ENCODE data around the gene NCCRP1.
A peak's percentile ranks its signal among the peaks of the same experiment; 100 is the strongest.

The NCCRP1 gene

DNA sequence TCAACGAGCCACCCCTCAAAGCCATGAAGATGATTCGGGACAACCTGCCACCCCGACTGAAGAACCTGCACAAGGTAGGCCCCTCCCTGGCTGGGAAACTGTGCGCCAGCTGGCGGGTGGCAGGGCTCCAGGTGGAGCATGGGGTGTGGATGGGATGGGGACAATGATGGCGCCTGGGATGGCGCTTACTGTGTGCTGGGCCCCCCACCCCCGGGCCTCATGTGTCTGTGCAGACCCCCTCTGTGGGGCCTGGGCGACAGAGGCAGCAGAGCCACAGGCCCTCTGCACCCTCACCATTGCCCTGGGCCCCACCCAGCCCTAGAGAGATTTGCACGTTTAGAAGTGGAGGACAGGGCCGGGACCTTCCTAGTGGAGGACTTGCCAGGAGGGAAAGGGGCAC lies 19.0 kb upstream of the NCCRP1 start:
- no peak overlapping the region for H2BK15ac ChIP-seq (ENCODE audit: low read length)
- no peak for DNase-seq (ENCODE audit: low spot score)

GRCh38 chr19:39178296-39179006 lies 18.3 kb upstream of the NCCRP1 start:
- Histone ChIP-seq H3K27me3 (ENCODE audit: control insufficient read depth in 3 of 3, insufficient read depth in 3 of 3, low read depth in 1 of 3, low read length in 3 of 3) (no peaks in the 10 kb centered on the region), H3K4me1 (ENCODE audit: control insufficient read depth in 2 of 2, insufficient read depth in 1 of 2, low read depth in 1 of 2, low read length in 2 of 2) (no peaks in the 10 kb centered on the region), H3K4me3 (ENCODE audit: low read length in 2 of 2) (peak overlapping the region in 1 of 2 donors; percentile 47), H3K9ac (ENCODE audit: low read depth, low read length, poor library complexity) (no peak overlapping the region), H3K23ac (ENCODE audit: low read depth, low read length, poor library complexity) (peak overlapping the region; percentile 55), H2BK15ac (ENCODE audit: low read length) (no peak overlapping the region), H3K9me3 (replicated peaks in 1 of 2; ENCODE audit: control insufficient read depth in 2 of 2, insufficient read depth in 1 of 2, low read depth in 1 of 2, low read length in 2 of 2) (no peaks in the 10 kb centered on the region), H2AK5ac (ENCODE audit: low read depth, low read length) (no peak overlapping the region), H3K4me2 (ENCODE audit: insufficient read depth, low read length, poor library complexity, severe bottlenecking) (no peak overlapping the region), H3K18ac (ENCODE audit: low read length) (no peak overlapping the region), H4K91ac (ENCODE audit: low read depth, low read length, poor library complexity) (no peak overlapping the region), H3K14ac (ENCODE audit: low read length) (no peak overlapping the region), H2AFZ (ENCODE audit: low read length) (no peak overlapping the region), H4K8ac (ENCODE audit: low read depth, low read length) (no peak overlapping the region), H3K36me3 (replicated peaks in 1 of 2; ENCODE audit: control insufficient read depth in 2 of 2, insufficient read depth in 2 of 2, low read length in 2 of 2) (peaks cover 32 to 59% of the 10 kb centered on the region in 2 donors), H3K79me1 (ENCODE audit: low read depth, low read length) (peaks cover 6% of the 10 kb centered on the region), H2BK5ac (ENCODE audit: low read length) (no peak overlapping the region), H2BK12ac (ENCODE audit: low read length) (no peak overlapping the region), H3K4ac (ENCODE audit: low read length) (no peak overlapping the region), H2BK120ac (ENCODE audit: low read depth, low read length) (no peak overlapping the region), H3K27ac (replicated peaks; ENCODE audit: low read length) (no peak overlapping the region)
- no CpG with 5 or more reads among the region's 30 CpGs for WGBS, 2 donors (ENCODE audit: extremely low coverage in 2 of 2, insufficient read length in 2 of 2, insufficient replicate concordance in 1 of 2)
- DNase-seq (ENCODE audit: low spot score) = no peak

More for the DNA sequence above, 19.0 kb upstream of the NCCRP1 start:
- Histone ChIP-seq H3K14ac (ENCODE audit: low read length) (no peak overlapping the region), H2BK5ac (ENCODE audit: low read length) (no peak overlapping the region), H3K27me3 (ENCODE audit: control insufficient read depth in 3 of 3, insufficient read depth in 3 of 3, low read depth in 1 of 3, low read length in 3 of 3) (no peaks in the 10 kb centered on the region), H3K23ac (ENCODE audit: low read depth, low read length, poor library complexity) (no peak overlapping the region), H2AFZ (ENCODE audit: low read length) (no peak overlapping the region), H2AK5ac (ENCODE audit: low read depth, low read length) (no peak overlapping the region), H4K8ac (ENCODE audit: low read depth, low read length) (no peak overlapping the region), H3K9ac (ENCODE audit: low read depth, low read length, poor library complexity) (no peak overlapping the region), H3K4ac (ENCODE audit: low read length) (no peak overlapping the region), H3K79me1 (ENCODE audit: low read depth, low read length) (peaks cover 6% of the 10 kb centered on the region), H4K91ac (ENCODE audit: low read depth, low read length, poor library complexity) (no peak overlapping the region), H3K36me3 (replicated peaks in 1 of 2; ENCODE audit: control insufficient read depth in 2 of 2, insufficient read depth in 2 of 2, low read length in 2 of 2) (peaks cover 34 to 60% of the 10 kb centered on the region in 2 donors), H2BK120ac (ENCODE audit: low read depth, low read length) (no peak overlapping the region), H3K4me2 (ENCODE audit: insufficient read depth, low read length, poor library complexity, severe bottlenecking) (no peak overlapping the region), H3K4me3 (ENCODE audit: low read length in 2 of 2) (no peak overlapping the region), H3K18ac (ENCODE audit: low read length) (no peak overlapping the region), H2BK12ac (ENCODE audit: low read length) (no peak overlapping the region), H3K27ac (replicated peaks; ENCODE audit: low read length) (no peak overlapping the region), H3K9me3 (replicated peaks in 1 of 2; ENCODE audit: control insufficient read depth in 2 of 2, insufficient read depth in 1 of 2, low read depth in 1 of 2, low read length in 2 of 2) (no peaks in the 10 kb centered on the region), H3K4me1 (ENCODE audit: control insufficient read depth in 2 of 2, insufficient read depth in 1 of 2, low read depth in 1 of 2, low read length in 2 of 2) (no peaks in the 10 kb centered on the region)
- no CpG with 5 or more reads among the region's 11 CpGs for whole genome bisulfite sequencing, 2 donors (ENCODE audit: extremely low coverage in 2 of 2, insufficient read length in 2 of 2, insufficient replicate concordance in 1 of 2)

DNA sequence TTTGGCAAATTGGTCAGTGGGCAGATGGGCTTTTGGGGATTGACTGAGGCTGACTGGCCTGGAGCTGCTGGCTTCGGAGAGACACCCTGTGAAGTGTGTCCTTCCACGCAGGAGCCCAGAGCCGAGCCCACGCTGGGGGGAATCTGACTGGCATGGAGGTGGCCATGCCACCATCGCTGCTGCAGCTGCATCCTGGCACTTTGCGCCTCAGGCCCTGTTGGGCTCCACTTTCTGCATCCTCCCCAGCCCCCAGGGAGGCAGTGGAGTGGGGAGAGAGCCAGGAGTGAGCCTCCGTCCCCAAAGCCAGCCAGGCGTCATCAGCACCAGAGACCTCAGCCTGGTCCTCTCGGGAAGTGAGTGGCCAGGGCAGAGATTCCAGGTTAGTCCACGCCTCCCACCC lies 17.0 kb upstream of the NCCRP1 start:
- Histone ChIP-seq H3K4me2 (ENCODE audit: insufficient read depth, low read length, poor library complexity, severe bottlenecking) (no peak overlapping the region), H2BK15ac (ENCODE audit: low read length) (no peak overlapping the region), H3K27ac (replicated peaks; ENCODE audit: low read length) (no peak overlapping the region), H2BK12ac (ENCODE audit: low read length) (no peak overlapping the region), H2BK120ac (ENCODE audit: low read depth, low read length) (no peak overlapping the region), H3K14ac (ENCODE audit: low read length) (no peak overlapping the region), H3K79me1 (ENCODE audit: low read depth, low read length) (peaks cover 6% of the 10 kb centered on the region), H3K9me3 (replicated peaks in 1 of 2; ENCODE audit: control insufficient read depth in 2 of 2, insufficient read depth in 1 of 2, low read depth in 1 of 2, low read length in 2 of 2) (no peaks in the 10 kb centered on the region), H2AFZ (ENCODE audit: low read length) (no peak overlapping the region), H3K18ac (ENCODE audit: low read length) (no peak overlapping the region), H3K9ac (ENCODE audit: low read depth, low read length, poor library complexity) (no peak overlapping the region), H3K23ac (ENCODE audit: low read depth, low read length, poor library complexity) (peak overlapping the region; percentile 57), H3K27me3 (ENCODE audit: control insufficient read depth in 3 of 3, insufficient read depth in 3 of 3, low read depth in 1 of 3, low read length in 3 of 3) (no peaks in the 10 kb centered on the region), H3K4me3 (ENCODE audit: low read length in 2 of 2) (peak overlapping the region in 1 of 2 donors; percentile 26), H2AK5ac (ENCODE audit: low read depth, low read length) (no peak overlapping the region), H4K91ac (ENCODE audit: low read depth, low read length, poor library complexity) (no peak overlapping the region), H4K8ac (ENCODE audit: low read depth, low read length) (no peak overlapping the region), H2BK5ac (ENCODE audit: low read length) (no peak overlapping the region), H3K4me1 (ENCODE audit: control insufficient read depth in 2 of 2, insufficient read depth in 1 of 2, low read depth in 1 of 2, low read length in 2 of 2) (no peaks in the 10 kb centered on the region), H3K4ac (ENCODE audit: low read length) (no peak overlapping the region), H3K36me3 (replicated peaks in 1 of 2; ENCODE audit: control insufficient read depth in 2 of 2, insufficient read depth in 2 of 2, low read length in 2 of 2) (peaks cover 31 to 50% of the 10 kb centered on the region in 2 donors)
- WGBS, 2 donors (ENCODE audit: extremely low coverage in 2 of 2, insufficient read length in 2 of 2, insufficient replicate concordance in 1 of 2) = no CpG with 5 or more reads among the region's 10 CpGs
- no peak for DNase-seq (ENCODE audit: low spot score)

GRCh38 chr19:39180749-39181148 lies 16.0 kb upstream of the NCCRP1 start:
- Histone ChIP-seq H2BK5ac (ENCODE audit: low read length) (no peak overlapping the region), H3K27me3 (ENCODE audit: control insufficient read depth in 3 of 3, insufficient read depth in 3 of 3, low read depth in 1 of 3, low read length in 3 of 3) (no peaks in the 10 kb centered on the region), H3K4me2 (ENCODE audit: insufficient read depth, low read length, poor library complexity, severe bottlenecking) (no peak overlapping the region), H3K18ac (ENCODE audit: low read length) (no peak overlapping the region), H4K91ac (ENCODE audit: low read depth, low read length, poor library complexity) (no peak overlapping the region), H3K79me1 (ENCODE audit: low read depth, low read length) (peaks cover 6% of the 10 kb centered on the region), H2AFZ (ENCODE audit: low read length) (no peak overlapping the region), H3K9ac (ENCODE audit: low read depth, low read length, poor library complexity) (no peak overlapping the region), H4K8ac (ENCODE audit: low read depth, low read length) (no peak overlapping the region), H3K23ac (ENCODE audit: low read depth, low read length, poor library complexity) (no peak overlapping the region), H2BK12ac (ENCODE audit: low read length) (no peak overlapping the region), H3K4me3 (ENCODE audit: low read length in 2 of 2) (no peak overlapping the region), H3K27ac (replicated peaks; ENCODE audit: low read length) (no peak overlapping the region), H3K14ac (ENCODE audit: low read length) (no peak overlapping the region), H3K4ac (ENCODE audit: low read length) (no peak overlapping the region), H3K4me1 (ENCODE audit: control insufficient read depth in 2 of 2, insufficient read depth in 1 of 2, low read depth in 1 of 2, low read length in 2 of 2) (no peaks in the 10 kb centered on the region), H3K36me3 (replicated peaks in 1 of 2; ENCODE audit: control insufficient read depth in 2 of 2, insufficient read depth in 2 of 2, low read length in 2 of 2) (peaks cover 24 to 48% of the 10 kb centered on the region in 2 donors), H3K9me3 (replicated peaks in 1 of 2; ENCODE audit: control insufficient read depth in 2 of 2, insufficient read depth in 1 of 2, low read depth in 1 of 2, low read length in 2 of 2) (peaks cover 0 to 3% of the 10 kb centered on the region in 2 donors), H2BK15ac (ENCODE audit: low read length) (no peak overlapping the region), H2AK5ac (ENCODE audit: low read depth, low read length) (no peak overlapping the region), H2BK120ac (ENCODE audit: low read depth, low read length) (no peak overlapping the region)
- DNase-seq (ENCODE audit: low spot score) = no peak
- WGBS, 2 donors (ENCODE audit: extremely low coverage in 2 of 2, insufficient read length in 2 of 2, insufficient replicate concordance in 1 of 2) = no CpG with 5 or more reads among the region's 9 CpGs

Measured in neuronal stem cell (in vitro differentiated cells).